ENCODE measurements around the gene TEX14. TPM values are rescaled to one million over a fixed set of nuclear protein-coding genes. Genes with fewer than 3 reads are reported as not detected.

TEX14 gene
- polyA plus RNA-seq, 2 of the 4 experiments (the other 2 are of a cell fraction): 0.04 to 0.12 TPM

GRCh38 chr17:58565389-58566311, 126.2 kb downstream of the TEX14 start:
- TF ChIP-seq ATOH8 (CRISPR knock-in tag; IDR thresholded peaks at IDR 0.05; ENCODE audit: low read depth) (no peak), EP300 (IDR thresholded peaks at IDR 0.05) (no peak), PBX3 (IDR thresholded peaks at IDR 0.05) (no peak), JUN (IDR thresholded peaks at IDR 0.05) (no peak), HES2 (IDR thresholded peaks at IDR 0.05) (no peak), FOSB (CRISPR knock-in tag; IDR thresholded peaks at IDR 0.05) (no peak), MYC (IDR thresholded peaks at IDR 0.05; ENCODE audit: borderline replicate concordance, low read length) (no peak), MAFK (IDR thresholded peaks at IDR 0.05; ENCODE audit: partially characterized antibody) (no peak)
- Histone ChIP-seq H3K27ac (no peak overlapping the region), H3K9me3 (no peaks in the 10 kb centered on the region), H3K4me2 (no peak overlapping the region), H3K4me1 (no peaks in the 10 kb centered on the region), H3K4me3 (no peak overlapping the region)
- ChIA-PET CTCF (interaction anchor here (0.9 to 2.1 kb wide), 10 partner anchors 8 to 440 kb away, joined by 3 to 16 read pairs (median 4); no protein-coding TSS in a partner anchor), POLR2A (no interaction called here)
- FAIRE-seq (no peak), ATAC-seq (no peak), DNase-seq (ENCODE audit: low read depth in 1 of 2, low spot score in 1 of 2) (no peak)
- WGBS (ENCODE audit: missing lambda C conversion rate): 48% methylated on average over 8 of the region's 8 CpGs

- 38% methylated on average over 1 of the region's 1 CpG for WGBS (ENCODE audit: missing lambda C conversion rate)
- Histone ChIP-seq H3K4me3 (no peak overlapping the region), H3K4me1 (no peaks in the 10 kb centered on the region), H3K9me3 (no peaks in the 10 kb centered on the region), H3K4me2 (no peak overlapping the region), H3K27ac (no peak overlapping the region)
- ChIA-PET POLR2A (no interaction called here), CTCF (interaction anchor here (1.0 to 2.1 kb wide), 7 partner anchors 13 to 440 kb away, joined by 3 to 16 read pairs (median 5); no protein-coding TSS in a partner anchor)
- DNase-seq (ENCODE audit: low read depth in 1 of 2, low spot score in 1 of 2) (no peak), ATAC-seq (no peak), FAIRE-seq (no peak)
- TF ChIP-seq CHD4 (IDR thresholded peaks at IDR 0.05; ENCODE audit: borderline replicate concordance) (no peak), HMGXB4 (CRISPR knock-in tag; IDR thresholded peaks at IDR 0.05; ENCODE audit: borderline replicate concordance) (no peak), RFX5 (IDR thresholded peaks at IDR 0.05) (no peak), KDM1A (IDR thresholded peaks at IDR 0.05; ENCODE audit: low read depth) (no peak), HOXB5 (CRISPR knock-in tag; IDR thresholded peaks at IDR 0.05) (no peak), PBX3 (IDR thresholded peaks at IDR 0.05) (no peak), HOXA7 (CRISPR knock-in tag; IDR thresholded peaks at IDR 0.05) (no peak), EHF (CRISPR knock-in tag; IDR thresholded peaks at IDR 0.05) (no peak), ESRRA (IDR thresholded peaks at IDR 0.05; ENCODE audit: borderline replicate concordance, low read length) (no peak), FOXS1 (CRISPR knock-in tag; IDR thresholded peaks at IDR 0.05) (no peak), KDM5A (IDR thresholded peaks at IDR 0.05) (no peak)
Measured at GRCh38 chr17:58564971-58565370, 126.9 kb downstream of the TEX14 start.
